Activated CD4-positive, alpha-beta T cell treated with anti-CD3 and anti-CD28 coated beads, Interleukin-2, amount 10 ng/mL, durations not matched to agents 24 days and 14 days (primary cell): Measurements from ENCODE around the gene FUT2. TPM values are rescaled to one million over a fixed set of nuclear protein-coding genes. Genes with fewer than 3 reads are reported as not detected.
"Not testable (repeated sequence)": the region's sequence is repeated elsewhere in the genome, so short reads cannot be mapped to it uniquely, and the experiment has no call there.

Source experiments
- DNase-seq: peaks from one replicate; pipeline ENCODE4 v3.0.0; 2022
- H3K27ac Mint-ChIP-seq: one replicate; pipeline ENCODE4 v1.8.0; 2022; ENCODE audit warnings: mild to moderate bottlenecking, mixed read lengths
- H3K27me3 Mint-ChIP-seq: one replicate; pipeline ENCODE4 v1.8.0; 2022; ENCODE audit warnings: mixed read lengths
- H3K36me3 Mint-ChIP-seq: one replicate; pipeline ENCODE4 v1.8.0; 2022; ENCODE audit warnings: low read depth, mild to moderate bottlenecking, mixed read lengths
- H3K4me1 Mint-ChIP-seq: one replicate; pipeline ENCODE4 v1.8.0; 2021; ENCODE audit warnings: mixed read lengths
- H3K4me3 Mint-ChIP-seq: one replicate; pipeline ENCODE4 v1.8.0; 2022; ENCODE audit warnings: mild to moderate bottlenecking, moderate library complexity, mixed read lengths
- H3K9me3 Mint-ChIP-seq: one replicate; pipeline ENCODE4 v1.8.0; 2021; ENCODE audit warnings: mixed read lengths
- intact Hi-C: fragments of 100-400 bp; cut with micrococcal nuclease; formaldehyde crosslinking; loops from one replicate; pipeline ENCODE4 v1.15.1; 2023
- total RNA-seq: library from RNA; stranded (reverse); gene quantifications from 2 replicates; pipeline ENCODE4 v1.2.3, GENCODE V29; 2022

The FUT2 gene
- total RNA-seq, 1 donor from 2014 or later: not detected

GRCh38 chr19:48674921-48675824 is 20.6 kb upstream of the FUT2 start:
- peaks cover 7% of the 10 kb centered on the region for H3K4me1 Mint-ChIP-seq
- peak; percentile 93 for DNase-seq
- H3K27me3 Mint-ChIP-seq: no peaks in the 10 kb centered on the region
- H3K36me3 Mint-ChIP-seq: no peaks in the 10 kb centered on the region
- H3K27ac Mint-ChIP-seq: no peak overlapping the region
- H3K9me3 Mint-ChIP-seq: no peaks in the 10 kb centered on the region
- H3K4me3 Mint-ChIP-seq: no peak overlapping the region
- intact Hi-C loops: loop anchor here (1.0 to 2.0 kb wide), 2 partner anchors 29 to 64 kb away; partner anchors contain the start of gene CA11

- Mint-ChIP-seq H3K9me3 (no peaks in the 10 kb centered on the region), H3K4me3 (no peak overlapping the region), H3K27me3 (no peaks in the 10 kb centered on the region), H3K36me3 (no peaks in the 10 kb centered on the region), H3K4me1 (peaks cover 7% of the 10 kb centered on the region), H3K27ac (no peak overlapping the region)
- intact Hi-C loops: no loop called here
- DNase-seq: no peak
These were observed 19.3 kb upstream of the FUT2 start for GRCh38 chr19:48676487-48676886.

- Mint-ChIP-seq H3K4me3 (no peak overlapping the region), H3K27ac (no peak overlapping the region), H3K9me3 (no peaks in the 10 kb centered on the region), H3K4me1 (peaks cover 7% of the 10 kb centered on the region), H3K36me3 (no peaks in the 10 kb centered on the region), H3K27me3 (no peaks in the 10 kb centered on the region)
- intact Hi-C loops: no loop called here
- no peak for DNase-seq
These were observed 18.9 kb upstream of the FUT2 start for GRCh38 chr19:48676887-48677286.

DNA sequence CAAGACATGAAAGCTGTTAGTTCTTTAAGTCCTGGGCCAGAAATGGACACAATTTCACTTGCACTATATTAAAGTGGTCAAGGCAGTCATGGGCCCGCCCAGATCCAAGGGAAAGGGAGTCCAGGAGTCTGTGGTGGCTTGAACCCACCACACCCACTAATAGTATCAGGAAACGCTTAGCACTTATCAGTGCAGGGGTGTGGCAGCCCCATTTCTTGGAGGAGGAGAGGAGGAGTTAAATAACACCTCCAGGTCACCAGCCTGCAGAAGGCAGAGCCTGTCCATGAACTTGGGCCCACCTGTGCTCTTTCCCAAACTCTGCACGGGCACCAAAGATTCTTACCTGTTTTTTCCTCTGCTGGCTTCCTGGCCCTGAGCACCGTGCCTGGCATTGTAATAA is 17.6 kb upstream of the FUT2 start:
- H3K4me1 Mint-ChIP-seq: peaks cover 7% of the 10 kb centered on the region
- no peak overlapping the region for H3K27ac Mint-ChIP-seq
- no peak for DNase-seq
- H3K36me3 Mint-ChIP-seq: no peaks in the 10 kb centered on the region
- no peak overlapping the region for H3K4me3 Mint-ChIP-seq
- H3K27me3 Mint-ChIP-seq: no peaks in the 10 kb centered on the region
- intact Hi-C loops: no loop called here
- H3K9me3 Mint-ChIP-seq: no peaks in the 10 kb centered on the region

- intact Hi-C loops, H3K27me3 Mint-ChIP-seq, DNase-seq, H3K4me1 Mint-ChIP-seq, H3K27ac Mint-ChIP-seq, H3K4me3 Mint-ChIP-seq, H3K9me3 Mint-ChIP-seq, H3K36me3 Mint-ChIP-seq: not testable (repeated sequence)
These were observed 15.8 kb upstream of the FUT2 start for GRCh38 chr19:48680006-48680405.

- Mint-ChIP-seq H3K27me3 (no peaks in the 10 kb centered on the region), H3K4me1 (no peaks in the 10 kb centered on the region), H3K36me3 (no peaks in the 10 kb centered on the region), H3K27ac (no peak overlapping the region), H3K9me3 (no peaks in the 10 kb centered on the region), H3K4me3 (no peak overlapping the region)
- no peak for DNase-seq
- intact Hi-C loops: no loop called here
These were observed 15.2 kb upstream of the FUT2 start for GRCh38 chr19:48680436-48681126.

GRCh38 chr19:48681127-48681470 is 14.7 kb upstream of the FUT2 start:
- no peaks in the 10 kb centered on the region for H3K27me3 Mint-ChIP-seq
- H3K36me3 Mint-ChIP-seq: no peaks in the 10 kb centered on the region
- intact Hi-C loops: no loop called here
- no peak overlapping the region for H3K4me3 Mint-ChIP-seq
- H3K27ac Mint-ChIP-seq: no peak overlapping the region
- H3K4me1 Mint-ChIP-seq: no peaks in the 10 kb centered on the region
- no peaks in the 10 kb centered on the region for H3K9me3 Mint-ChIP-seq
- DNase-seq: no peak

GRCh38 chr19:48683349-48683748 is 12.4 kb upstream of the FUT2 start:
- Mint-ChIP-seq H3K27me3 (no peaks in the 10 kb centered on the region), H3K4me3 (no peak overlapping the region), H3K9me3 (no peaks in the 10 kb centered on the region), H3K27ac (no peak overlapping the region), H3K4me1 (no peaks in the 10 kb centered on the region), H3K36me3 (no peaks in the 10 kb centered on the region)
- DNase-seq: peak; percentile 61
- intact Hi-C loops: no loop called here

GRCh38 chr19:48685583-48685982 is 10.2 kb upstream of the FUT2 start:
- Mint-ChIP-seq H3K36me3 (no peaks in the 10 kb centered on the region), H3K27me3 (no peaks in the 10 kb centered on the region), H3K4me3 (no peak overlapping the region), H3K27ac (no peak overlapping the region), H3K9me3 (no peaks in the 10 kb centered on the region), H3K4me1 (no peaks in the 10 kb centered on the region)
- intact Hi-C loops: no loop called here
- DNase-seq: no peak

GRCh38 chr19:48686088-48686487 is 9.7 kb upstream of the FUT2 start:
- intact Hi-C loops: no loop called here
- Mint-ChIP-seq H3K27ac (no peak overlapping the region), H3K36me3 (no peaks in the 10 kb centered on the region), H3K27me3 (no peaks in the 10 kb centered on the region), H3K4me1 (no peaks in the 10 kb centered on the region), H3K4me3 (no peak overlapping the region), H3K9me3 (no peaks in the 10 kb centered on the region)
- DNase-seq: no peak

DNA sequence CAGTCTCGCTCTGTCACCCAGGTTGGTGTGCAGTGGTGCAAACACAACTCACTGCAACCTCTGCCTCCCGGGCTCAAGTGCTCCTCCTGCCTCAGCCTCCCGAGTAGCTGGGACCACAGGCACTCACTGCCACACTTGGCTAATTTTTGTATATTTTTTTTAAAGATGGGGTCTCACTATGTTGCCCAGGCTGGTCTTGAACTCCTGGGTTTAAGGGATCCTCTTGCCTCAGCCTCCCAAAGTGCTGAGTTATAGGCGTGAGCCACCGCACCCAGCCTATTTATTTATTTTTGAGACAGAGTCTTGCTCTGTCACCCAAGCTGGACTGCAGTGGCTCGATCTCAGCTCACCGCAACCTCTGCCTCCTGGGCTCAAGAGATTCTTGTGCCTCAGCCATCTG is 9.1 kb upstream of the FUT2 start:
- H3K36me3 Mint-ChIP-seq, H3K9me3 Mint-ChIP-seq, H3K27me3 Mint-ChIP-seq, H3K27ac Mint-ChIP-seq, DNase-seq, H3K4me1 Mint-ChIP-seq, H3K4me3 Mint-ChIP-seq, intact Hi-C loops: not testable (repeated sequence)

- H3K36me3 Mint-ChIP-seq: no peaks in the 10 kb centered on the region
- H3K27me3 Mint-ChIP-seq: no peaks in the 10 kb centered on the region
- no peaks in the 10 kb centered on the region for H3K4me1 Mint-ChIP-seq
- no peaks in the 10 kb centered on the region for H3K9me3 Mint-ChIP-seq
- intact Hi-C loops: no loop called here
- H3K27ac Mint-ChIP-seq: no peak overlapping the region
- no peak overlapping the region for H3K4me3 Mint-ChIP-seq
- DNase-seq: no peak
These were observed 8.0 kb upstream of the FUT2 start for GRCh38 chr19:48687776-48688175.

- Mint-ChIP-seq H3K36me3 (no peaks in the 10 kb centered on the region), H3K9me3 (no peaks in the 10 kb centered on the region), H3K27ac (no peak overlapping the region), H3K4me3 (no peak overlapping the region), H3K27me3 (no peaks in the 10 kb centered on the region), H3K4me1 (no peaks in the 10 kb centered on the region)
- no peak for DNase-seq
- intact Hi-C loops: no loop called here
These were observed 6.3 kb upstream of the FUT2 start for GRCh38 chr19:48689449-48689848.

- H3K4me3 Mint-ChIP-seq, H3K36me3 Mint-ChIP-seq, H3K9me3 Mint-ChIP-seq, H3K4me1 Mint-ChIP-seq, intact Hi-C loops, DNase-seq, H3K27ac Mint-ChIP-seq: not testable (repeated sequence)
- H3K27me3 Mint-ChIP-seq: peaks cover 17% of the 10 kb centered on the region
These were observed 2.1 kb upstream of the FUT2 start for GRCh38 chr19:48693629-48694028.
